Activated CD4-positive, alpha-beta T cell treated with anti-CD3 and anti-CD28 coated beads, Interleukin-2, Interleukin-4, amounts not matched to agents 100 ng/mL and 50 ng/mL, durations not matched to agents 16 hours and 8 hours (primary cell): ENCODE measurements around the gene METRNL.

Experiments used
- DNase-seq: peaks from one replicate; pipeline ENCODE4 v3.0.0-alpha.2; 2020; ENCODE audit warnings: low spot score

METRNL gene

DNA sequence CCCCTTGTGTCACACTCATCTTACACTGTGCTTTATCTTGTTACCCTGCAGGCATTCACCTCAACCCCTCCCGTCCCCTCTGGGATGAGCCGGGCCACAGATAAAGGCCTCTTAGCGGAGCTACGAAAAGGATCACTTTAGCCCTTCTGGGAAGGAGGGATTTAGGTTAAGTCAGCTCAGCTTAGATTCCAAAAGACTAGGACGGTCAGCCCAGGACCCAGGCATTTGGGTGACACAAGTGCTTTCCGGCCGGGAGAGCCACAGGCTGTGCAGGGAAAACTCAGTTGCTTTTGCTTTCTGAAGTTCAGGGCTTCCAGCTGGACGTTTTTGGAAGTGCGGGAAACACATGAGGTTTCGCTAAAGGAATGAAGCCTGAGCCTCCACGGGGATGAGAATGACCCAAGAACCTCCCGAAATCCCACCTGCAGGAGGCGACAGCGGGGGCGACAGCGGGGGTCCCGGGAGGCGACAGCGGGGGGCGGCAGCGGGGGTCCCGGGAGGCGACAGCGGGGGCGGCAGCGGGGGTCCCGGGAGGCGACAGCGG is 11.6 kb upstream of the METRNL start:
- DNase-seq: no peak

- DNase-seq: no peak
Observed at GRCh38 chr17:83068641-83069570, 10.5 kb upstream of the METRNL start.

DNA sequence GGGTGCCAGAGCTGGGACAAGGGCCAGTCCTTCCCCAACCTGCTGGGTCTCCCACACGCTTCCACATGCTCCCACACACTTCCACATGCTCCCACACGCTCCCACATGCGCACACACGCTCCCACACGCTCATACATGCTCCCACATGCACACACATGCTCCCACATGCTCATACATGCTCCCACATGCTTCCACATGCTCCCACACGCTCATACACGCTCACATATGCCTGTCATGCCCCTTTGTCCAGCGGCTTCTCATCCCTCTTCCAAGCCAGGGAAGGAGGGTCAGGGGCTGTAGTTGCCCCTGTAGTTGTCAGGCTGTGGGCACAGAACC is 9.9 kb upstream of the METRNL start:
- DNase-seq: no peak

DNA sequence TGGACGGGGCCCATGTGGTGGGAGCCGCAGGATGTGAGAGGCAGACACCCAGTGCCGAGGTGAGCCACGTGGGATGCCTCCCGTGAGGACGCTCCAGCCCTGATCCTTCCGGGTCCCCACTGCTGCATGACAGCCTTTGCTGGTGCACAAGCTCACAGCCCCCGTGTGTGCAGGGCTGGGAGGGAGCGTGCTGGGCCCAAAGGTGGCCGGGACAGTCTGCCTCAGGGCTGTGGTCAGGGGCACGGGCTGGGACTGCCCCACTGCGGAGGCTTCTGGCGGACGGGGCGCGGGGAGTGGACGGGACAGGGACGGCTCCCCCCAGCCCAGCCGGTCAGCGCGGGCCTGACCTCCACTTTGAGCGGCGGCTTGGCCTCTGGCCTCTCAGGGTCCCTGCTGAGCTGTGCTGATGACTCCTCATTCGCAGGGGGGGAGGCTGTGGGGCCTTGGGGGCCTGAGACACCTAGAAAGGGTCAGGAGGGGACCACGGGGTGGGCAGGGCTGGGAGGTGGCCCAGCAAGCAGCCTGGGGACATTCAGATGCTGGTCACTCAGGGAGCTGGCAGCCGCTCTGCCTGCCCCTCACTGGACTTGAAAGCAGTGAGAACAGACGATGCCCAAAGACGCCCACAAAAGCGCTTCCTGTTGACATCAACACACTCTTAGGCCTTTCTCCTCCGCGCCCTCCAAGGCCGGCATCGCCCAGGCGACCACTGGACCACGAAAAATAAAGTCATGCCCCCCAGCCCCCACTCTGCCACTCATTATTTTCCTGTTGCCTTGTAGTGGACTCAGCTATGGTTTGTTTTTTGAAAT is 9.3 kb upstream of the METRNL start:
- DNase-seq: no peak

- no peak for DNase-seq
Observed at GRCh38 chr17:83070800-83071341, 8.5 kb upstream of the METRNL start.

DNA sequence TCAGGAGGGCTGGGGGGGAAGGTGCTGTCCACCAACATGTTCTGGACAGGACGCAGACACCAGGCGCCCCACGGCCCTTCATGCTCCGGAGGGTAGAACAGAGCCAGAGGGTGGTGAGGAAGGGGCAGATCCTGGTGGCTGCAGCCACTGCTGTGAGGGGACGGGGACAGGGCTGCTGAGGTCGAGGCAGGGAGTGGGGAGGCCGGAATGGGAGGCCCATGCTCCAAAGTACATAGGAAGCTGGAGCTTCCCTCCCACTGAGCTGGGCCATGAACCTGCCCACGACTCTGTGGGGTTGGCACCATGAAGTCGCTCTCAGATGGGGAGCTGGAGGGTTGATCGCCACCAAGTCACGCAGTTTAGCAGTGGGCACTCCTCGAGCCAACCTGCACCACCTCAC is 8.0 kb upstream of the METRNL start:
- no peak for DNase-seq

DNA sequence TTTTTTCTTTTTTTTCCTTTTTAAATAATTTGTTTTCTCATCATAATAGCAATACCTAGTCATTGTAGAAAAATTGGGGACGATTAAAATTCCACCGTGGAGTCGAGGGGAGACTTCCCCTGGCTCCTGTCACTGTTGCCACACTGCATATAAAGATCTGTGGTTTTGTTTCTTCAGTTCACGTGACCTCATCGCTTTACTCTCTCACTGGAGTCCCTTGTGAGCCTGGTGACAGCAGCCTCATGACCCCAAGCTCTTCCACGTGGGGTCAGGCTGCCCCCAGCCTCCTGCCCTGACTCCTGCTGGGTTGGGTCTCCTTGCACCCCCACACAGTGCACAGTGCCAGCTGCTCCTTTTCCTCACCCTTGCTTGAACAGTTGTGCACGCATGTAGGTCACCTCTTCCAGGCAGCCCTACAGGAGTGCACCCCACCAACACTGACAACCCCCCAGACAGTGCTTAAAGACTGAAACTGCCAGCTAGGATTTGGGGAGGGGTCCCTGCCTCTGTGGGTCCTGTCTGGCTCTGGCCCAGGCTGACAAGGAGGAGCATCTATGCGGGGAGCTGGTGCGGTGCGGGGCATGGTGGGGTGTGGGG is 7.3 kb upstream of the METRNL start:
- DNase-seq: no peak

- DNase-seq: no peak
Observed at GRCh38 chr17:83072600-83073358, 6.6 kb upstream of the METRNL start.

DNA sequence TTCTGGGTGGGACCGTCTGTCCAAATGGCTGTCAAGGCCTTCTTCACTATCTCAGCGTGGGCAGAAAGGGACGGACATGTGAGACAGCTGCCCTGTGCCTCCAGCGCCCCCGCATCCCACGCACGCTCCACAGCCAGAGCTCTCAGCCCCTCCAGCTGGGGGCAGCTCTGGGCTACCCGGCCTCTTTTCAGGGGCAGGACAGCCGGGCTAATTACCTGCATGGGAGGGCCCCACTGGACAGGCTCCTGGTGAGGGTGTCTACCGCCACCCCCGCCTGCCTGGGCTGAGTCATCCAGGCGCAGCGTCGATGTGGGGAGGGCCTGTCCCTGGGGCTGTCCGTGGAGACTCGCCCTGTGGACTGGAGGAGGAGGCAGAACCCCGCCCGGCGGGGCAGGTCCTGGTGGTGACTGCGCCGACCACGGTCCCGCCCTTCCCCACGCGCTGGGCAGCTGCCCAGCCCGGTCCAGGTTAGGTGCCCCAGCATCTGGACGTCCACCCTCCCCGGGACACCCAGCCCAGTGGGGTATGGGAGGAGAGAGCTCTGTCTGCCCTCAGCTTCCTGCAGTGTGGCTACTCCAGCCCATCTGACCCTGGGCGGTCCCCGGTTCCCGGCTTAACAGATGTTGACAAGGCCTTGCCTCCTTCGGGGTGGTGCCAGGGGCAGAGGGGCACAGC is 5.9 kb upstream of the METRNL start:
- DNase-seq: no peak

DNA sequence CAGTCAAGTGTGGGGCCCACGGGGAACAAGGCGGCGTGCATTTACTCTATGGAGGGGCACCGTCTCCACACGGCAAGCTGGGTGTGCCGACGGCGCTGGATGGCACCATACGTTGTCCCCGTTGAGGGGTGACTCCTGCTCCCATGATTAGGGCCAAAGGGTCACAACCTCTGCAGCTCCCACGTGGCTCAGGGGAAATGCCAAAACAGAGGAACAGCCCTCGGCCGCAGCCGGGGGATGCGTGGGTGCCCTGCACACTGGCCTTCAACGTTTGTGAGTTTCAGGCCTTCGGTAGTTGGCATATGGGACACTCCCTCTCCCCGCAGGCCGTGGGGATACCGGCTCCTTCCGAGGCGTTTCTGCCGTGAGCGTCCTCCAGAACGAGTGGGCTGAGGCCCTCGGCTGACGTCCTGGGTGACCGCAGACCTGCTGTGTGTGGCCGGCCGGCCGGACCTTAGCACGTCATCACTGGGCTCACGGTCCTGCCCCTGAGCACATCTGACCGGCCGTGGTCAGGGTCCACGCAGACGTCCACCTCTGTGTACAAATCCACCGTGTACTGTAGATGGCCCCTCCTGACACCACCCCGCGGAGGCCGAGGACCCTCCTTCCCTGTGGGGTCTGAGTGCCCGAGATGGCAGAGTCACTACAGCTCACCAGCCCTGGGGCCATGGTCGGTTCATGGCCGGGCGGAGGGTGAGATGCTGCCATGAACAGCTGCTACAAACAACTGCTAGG is 4.8 kb upstream of the METRNL start:
- DNase-seq: no peak

DNA sequence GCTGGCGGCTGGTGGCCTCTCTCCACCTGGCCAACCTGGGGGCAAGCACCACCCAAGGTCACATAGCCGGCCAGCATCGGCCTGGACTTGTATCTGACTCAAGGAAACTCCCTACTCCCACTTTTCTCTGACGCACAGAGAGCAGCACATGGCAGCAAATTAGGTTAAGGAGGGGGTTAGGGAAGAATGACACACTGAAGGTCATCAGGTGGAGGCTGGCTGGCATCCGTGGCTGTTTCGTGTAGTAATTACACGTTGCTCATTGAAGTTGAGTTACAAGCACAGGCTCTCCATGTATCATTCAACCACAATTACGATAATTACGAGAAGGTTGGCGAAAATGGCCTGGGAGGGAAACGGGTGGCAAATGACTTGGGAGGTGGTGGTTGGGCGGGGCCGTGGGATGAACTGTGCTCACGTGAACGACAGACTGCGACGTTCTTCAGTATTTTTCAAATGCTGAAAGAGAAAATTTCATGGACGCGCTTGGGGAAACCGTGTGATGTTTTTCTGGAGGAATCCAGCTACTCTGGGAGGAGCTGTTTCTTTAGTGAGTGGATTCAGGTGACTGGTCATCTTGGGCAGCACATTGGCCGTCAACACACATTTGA is 4.0 kb upstream of the METRNL start:
- no peak for DNase-seq

DNA sequence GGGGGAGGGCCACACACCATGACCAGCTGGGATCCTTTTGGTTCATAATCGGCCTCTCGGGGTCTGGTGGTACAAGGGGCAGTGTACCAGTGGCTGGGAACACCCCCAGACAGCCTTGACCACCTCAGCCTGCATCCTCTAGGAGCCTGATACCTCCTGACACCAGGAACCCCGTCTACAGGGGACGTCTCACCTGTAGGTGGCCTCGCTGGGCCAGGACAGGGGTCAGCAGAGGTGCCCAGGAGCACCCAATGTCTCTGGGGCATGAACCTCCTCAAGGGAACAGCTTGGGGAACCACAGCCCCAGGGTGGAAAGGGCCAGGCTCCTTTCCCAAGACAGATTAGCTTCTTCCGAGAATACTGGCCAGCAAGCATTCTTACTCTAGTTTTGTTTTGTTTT is 2.5 kb upstream of the METRNL start:
- DNase-seq: no peak

- no peak for DNase-seq
Observed at GRCh38 chr17:83077411-83077810, 2.0 kb upstream of the METRNL start.

DNA sequence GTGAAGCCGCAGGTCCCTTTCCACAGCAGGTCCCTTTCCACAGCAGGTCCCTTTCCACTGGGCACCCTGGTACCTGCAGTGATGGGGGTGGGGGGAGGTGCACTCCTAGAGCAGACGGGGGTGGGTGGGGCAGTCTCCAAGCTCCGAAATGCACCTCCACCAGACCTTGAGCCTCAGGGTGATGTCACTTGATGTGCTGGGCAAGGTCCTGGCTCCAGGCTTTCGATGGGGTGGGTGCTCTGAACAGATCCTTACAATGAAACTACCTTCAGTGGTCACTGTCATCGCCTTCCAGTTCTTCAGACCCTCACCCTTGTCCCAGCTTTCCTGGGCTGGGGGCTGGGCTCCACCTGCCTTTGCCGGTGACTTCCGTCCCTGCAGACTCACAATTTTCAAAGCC is 1.5 kb upstream of the METRNL start:
- no peak for DNase-seq

DNA sequence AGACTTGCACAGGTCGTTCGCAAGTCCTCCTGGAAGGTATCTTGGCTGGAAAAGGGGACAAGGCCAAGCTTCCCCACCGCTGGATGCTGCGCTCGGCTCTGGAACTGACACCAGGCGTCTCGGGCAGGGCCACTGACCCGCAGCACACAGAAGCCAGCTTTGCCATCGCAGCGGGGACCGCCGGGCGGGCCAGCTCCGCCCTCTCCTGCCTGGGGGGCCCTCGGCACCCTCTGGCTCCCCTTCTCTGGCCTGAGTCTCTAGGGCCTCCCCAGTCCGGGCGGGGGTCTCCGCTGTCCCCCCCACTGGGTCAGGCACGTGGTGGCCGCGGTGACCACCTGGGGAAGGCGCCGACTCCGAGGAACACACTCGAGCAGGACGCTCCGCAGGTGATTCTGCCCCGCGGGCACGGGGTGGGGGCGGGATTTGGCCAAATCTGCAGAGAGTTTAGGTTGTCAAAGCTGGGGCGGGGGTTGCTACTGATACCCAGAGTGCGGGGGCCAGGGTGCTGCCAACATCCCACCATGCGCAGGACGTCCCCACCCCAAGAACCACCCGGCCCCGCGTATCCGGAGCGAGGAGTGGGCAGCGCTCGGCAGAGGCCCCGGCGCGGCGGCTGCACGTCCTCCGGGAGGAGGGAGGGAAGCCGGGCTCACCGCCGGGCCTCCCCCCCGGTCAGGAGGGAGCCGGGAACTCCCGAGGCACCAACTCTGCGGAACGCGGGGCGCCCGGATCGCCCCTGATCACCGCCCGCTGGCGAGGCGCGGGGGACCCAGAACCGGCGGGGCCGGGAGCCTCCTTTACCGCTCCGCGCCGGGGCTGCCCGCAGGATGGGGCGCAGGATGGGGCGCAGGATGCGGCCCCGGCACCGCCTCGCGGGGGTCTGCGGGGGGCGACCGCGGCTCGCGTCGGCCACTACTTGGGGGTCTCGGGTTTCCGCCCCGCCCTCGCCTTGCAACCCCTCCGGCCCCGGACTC is 744 bp upstream of the METRNL start:
- DNase-seq: no peak

DNA sequence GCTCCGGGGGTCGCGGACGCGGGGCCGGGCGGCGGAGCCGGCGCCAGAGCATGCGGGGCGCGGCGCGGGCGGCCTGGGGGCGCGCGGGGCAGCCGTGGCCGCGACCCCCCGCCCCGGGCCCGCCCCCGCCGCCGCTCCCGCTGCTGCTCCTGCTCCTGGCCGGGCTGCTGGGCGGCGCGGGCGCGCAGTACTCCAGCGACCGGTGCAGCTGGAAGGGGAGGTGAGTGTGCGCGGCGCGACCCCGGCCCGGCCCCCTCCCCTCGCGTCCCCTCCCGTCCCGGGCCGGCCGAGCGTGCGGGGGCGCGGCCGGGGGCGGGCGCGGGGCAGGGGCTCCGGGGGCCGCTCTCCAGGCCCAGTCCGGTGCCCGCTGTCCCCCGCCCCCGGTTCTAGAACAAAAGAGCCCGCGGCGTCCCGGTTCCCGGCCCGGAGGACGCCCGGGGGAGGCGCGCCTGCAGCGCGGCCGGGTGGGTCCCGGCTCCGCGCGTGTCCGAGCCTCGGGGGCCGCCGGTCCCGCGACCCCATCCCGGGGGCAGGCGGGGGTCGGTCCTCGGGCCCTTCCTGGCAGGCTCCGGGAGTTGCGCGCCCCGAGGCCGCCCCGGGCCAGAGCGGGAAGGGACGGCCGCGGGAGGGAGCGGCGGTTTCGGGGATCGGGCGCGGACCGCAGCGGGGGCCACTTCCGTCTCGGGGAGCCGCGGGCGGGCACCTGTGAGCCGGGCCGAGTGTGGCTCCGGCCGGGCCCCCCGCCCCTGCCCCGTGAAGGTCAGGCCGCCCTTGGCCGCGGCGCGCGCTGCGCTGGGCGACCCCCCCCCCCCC is 563 bp downstream of the METRNL start:
- DNase-seq: no peak

GRCh38 chr17:83080579-83080857 is 1.1 kb downstream of the METRNL start:
- DNase-seq: no peak
